Measurements from ENCODE around the gene KRTAP5-1.

DNA sequence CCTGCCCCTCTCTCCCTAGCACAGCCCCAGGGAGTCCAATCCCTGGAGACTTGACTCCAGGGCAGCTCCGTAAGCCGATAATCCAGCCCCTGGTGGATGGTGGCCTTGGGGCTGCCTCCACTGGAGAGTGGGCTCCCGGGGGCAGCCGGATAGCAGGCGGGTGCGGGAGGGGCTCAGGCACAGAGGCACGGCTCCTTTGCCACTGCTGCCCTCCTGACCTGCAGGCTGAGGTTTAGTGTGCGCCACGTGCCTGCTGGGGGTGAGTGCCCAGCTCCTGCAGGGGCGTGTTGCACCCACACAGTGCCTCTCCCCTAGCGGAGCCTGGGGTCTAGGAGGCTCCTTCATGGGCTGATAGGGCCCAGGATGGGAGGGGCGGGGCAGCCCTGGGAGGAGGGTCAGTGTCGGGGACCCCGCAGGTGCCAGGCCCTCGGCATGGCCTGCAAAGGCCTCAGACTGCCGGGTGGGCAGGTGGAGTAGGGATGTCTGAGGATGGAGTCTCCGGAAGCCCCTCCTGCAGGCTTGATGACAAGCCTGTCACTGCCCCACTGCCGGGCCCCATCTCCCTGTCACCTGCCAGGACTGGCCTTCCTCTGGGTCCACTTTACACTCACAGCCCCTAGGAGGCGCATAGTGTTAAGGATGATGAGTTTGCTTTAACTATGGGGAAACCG is 18.6 kb downstream of the KRTAP5-1 start:
- TF ChIP-seq POLR2A (IDR thresholded peaks at IDR 0.05) (no peak), CTCF (IDR thresholded peaks at IDR 0.05) (peak in 1 of 6 experiments; percentile 13)

Measured in Peyer's patch (tissue), 4 donors.